NT2/D1 (cell line): ENCODE measurements around the gene OR2T27.

Experiments used
- SUZ12 ChIP-seq: IDR thresholded peaks from 2 replicates; pipeline ENCODE4 v1.6.1; 2011; ENCODE audit not compliant: insufficient read length, insufficient read depth; ENCODE audit errors: extremely low read depth
- YY1 ChIP-seq: IDR thresholded peaks from 2 replicates; pipeline ENCODE4 v1.6.1; 2011; ENCODE audit not compliant: insufficient read length, insufficient read depth

- TF ChIP-seq YY1, result no peak
- TF ChIP-seq SUZ12, result no peak
Measured at GRCh38 chr1:248627971-248628844, 27.1 kb downstream of the OR2T27 start.
